HG03025 (cell line): ENCODE measurements around the gene FCRLA.
"Not testable (repeated sequence)": the region's sequence is repeated elsewhere in the genome, so short reads cannot be mapped to it uniquely, and the experiment has no call there.

ENCODE experiments used
- ATAC-seq: cut with Tn5 transposase; IDR thresholded peaks from one replicate; pipeline ENCODE4 v1.9.1; 2021; ENCODE audit warnings: mild to moderate bottlenecking, moderate library complexity; ENCODE audit not compliant: unreplicated experiment, low FRiP score

FCRLA gene

DNA sequence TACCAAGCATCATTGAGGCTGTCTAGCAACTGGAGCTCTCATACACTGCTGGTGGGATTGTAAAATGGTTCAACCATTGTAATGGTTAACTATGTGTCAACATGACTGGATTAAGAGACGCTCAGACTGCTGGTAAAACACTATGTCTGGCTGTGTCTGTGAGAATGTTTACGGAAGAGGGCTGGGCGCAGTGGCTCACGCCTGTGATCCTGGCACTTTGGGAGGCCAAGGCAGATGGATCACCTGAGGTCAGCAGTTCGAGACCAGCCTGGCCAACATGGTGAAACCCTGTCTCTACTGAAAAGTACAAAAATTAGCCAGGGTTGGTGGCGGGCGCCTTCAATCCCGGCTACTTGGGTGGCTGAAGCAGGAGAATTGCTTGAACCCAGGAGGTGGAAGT, 4.8 kb upstream of the FCRLA start:
- no peak for ATAC-seq

DNA sequence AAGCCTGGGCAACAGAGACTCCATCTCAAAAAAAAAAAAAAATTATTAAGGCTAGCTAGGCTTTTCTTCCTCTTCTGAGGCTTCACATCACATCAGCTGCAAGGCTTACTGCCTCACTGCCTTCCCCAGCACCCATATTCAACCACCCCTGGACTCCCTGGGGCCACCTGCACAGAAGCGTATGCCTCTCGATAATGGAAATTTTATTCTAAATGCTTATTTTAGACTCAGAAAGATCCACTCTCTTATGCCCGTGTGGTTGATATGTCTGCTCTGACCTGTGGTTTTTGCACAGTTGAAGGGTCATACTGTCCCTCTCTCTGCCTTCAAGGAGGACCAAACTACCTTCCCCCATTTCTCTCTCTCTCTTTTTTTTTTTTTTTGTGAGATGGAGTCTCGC, 1.5 kb upstream of the FCRLA start:
- ATAC-seq = no peak

DNA sequence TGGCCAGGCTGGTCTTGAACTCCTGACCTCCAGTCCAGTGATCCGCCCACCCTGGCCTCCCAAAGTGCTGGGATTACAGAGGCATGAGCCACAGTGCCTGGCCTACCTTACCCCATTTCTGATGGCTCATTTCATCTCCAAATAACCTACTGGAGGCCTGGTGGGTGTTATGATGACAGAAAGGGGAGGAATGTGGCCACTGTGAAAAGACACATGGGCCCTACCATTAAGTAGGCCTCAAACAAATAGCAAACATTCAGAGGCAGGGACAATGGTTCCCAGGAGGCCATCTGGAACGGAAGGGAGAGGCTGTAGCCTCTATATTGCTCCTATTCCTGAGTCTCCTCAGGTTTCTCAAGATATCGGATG, 932 bp upstream of the FCRLA start:
- no peak for ATAC-seq

DNA sequence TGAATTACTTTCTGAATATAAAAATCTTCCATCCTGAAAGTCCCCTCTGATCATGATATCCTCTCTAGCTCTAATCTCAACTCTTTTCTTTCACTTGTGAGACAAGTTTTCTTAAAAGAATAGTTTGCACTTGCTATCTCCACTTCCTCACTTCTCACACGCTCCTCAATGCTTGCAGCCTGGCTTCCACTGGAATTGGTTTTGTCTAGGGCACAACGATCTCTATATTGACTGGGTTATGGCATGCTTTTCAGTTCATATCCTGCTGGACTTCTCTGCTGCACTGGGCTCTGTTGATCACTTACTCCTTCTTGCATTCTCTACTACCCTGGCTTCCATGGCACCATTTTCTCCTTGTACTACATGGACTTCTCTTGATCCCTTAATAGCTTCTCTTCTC, 474 bp downstream of the FCRLA start:
- no peak for ATAC-seq

DNA sequence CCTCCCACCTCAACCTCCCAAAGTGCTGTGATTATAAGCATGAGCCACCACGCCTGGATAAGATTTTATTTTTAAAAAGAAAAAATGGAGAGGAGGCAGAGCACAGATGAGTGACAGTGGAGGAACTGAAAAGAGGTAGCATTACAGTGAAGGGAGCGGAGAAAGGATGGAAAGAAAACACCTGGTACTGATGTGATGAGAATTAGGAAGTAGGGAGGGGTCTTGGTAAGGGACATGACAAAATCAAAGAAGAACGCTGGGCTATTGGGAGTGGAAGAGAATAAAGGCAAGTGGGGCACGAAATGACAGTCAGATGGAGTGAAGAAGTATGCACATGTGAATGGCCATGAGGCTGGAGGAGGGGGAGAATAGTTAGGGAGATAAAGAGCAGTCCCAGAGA, 2.3 kb downstream of the FCRLA start:
- ATAC-seq = no peak

DNA sequence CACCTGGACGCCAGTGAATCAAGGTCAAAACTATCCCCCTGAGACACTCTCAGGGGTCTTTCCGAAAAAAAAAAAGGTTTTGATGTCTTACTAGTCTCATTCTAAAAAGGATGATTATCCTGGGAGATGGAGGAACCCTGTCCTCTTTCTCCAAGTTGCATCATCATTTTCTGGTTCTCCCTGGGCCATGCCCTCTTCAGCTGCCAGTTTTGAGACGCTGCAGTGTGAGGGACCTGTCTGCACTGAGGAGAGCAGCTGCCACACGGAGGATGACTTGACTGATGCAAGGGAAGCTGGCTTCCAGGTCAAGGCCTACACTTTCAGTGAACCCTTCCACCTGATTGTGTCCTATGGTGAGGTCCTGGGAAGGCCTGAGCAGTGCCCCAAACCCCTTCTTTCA, 3.5 kb downstream of the FCRLA start:
- no peak for ATAC-seq

DNA sequence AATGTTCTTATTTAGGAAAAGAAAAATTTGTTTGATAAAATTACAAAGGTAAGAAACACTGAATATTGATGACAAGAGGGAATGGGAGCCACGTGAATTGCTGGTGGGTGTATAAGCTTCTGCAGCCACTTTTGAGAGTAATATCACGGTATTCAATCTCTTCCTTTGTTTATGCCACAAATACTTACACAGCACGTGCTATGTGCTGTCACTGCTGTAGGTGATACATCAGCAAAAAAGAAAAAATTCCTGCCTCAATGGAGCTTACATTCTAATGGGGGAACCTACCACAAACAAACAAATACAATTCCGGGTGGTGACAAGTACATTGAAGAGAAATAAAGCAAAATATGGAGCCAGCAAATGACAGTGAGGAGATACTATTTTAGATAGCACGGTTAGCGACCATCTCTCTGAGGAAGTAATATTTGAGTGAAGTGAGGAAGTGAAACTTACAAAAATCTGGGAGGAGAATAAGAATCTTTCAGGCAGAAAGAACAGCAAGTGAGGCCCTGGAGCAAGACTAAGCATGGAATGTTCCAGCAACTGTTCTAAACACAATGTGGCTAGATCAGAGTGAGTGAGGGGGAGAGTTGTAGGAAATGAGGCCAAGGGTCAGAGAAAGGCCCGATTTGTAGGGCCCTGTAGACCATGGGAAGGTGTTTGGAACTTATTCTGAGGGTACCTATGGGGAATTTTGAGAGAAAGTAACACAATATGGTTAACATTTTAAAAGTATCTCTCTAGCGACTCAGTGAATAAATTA, 11.7 kb downstream of the FCRLA start:
- no peak for ATAC-seq

DNA sequence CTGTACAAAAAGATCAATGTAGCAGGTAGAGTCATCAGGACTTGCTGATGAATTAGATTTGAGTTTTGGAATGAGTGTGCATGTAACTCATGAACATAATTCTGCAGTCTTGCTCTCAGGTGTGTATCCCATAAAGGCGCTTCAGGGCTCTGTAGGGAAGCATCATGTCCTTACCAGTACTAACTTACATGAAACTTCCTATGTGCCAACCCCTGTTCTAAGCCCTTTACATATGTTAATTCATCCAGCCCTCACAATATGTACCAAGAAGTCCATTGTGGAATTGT, 12.2 kb downstream of the FCRLA start:
- ATAC-seq = no peak

DNA sequence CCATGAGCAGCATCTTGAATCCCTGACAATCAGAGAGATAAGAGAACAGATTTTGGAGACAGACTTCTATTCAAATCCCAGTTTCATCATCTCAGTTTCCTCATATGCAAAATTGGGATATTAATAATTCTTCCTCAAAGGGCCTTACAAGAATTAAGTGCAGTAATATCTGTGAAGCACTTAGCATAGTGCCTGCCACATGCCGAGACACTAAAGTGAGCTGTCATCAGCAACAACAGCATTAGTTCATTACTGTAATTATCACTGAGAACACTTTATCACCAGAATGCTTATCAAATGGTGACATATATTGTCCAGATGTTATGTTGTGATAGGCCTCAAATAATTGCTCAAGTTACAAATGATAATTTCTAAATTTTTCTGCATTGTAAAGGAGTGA, 13.4 kb downstream of the FCRLA start:
- ATAC-seq = no peak

DNA sequence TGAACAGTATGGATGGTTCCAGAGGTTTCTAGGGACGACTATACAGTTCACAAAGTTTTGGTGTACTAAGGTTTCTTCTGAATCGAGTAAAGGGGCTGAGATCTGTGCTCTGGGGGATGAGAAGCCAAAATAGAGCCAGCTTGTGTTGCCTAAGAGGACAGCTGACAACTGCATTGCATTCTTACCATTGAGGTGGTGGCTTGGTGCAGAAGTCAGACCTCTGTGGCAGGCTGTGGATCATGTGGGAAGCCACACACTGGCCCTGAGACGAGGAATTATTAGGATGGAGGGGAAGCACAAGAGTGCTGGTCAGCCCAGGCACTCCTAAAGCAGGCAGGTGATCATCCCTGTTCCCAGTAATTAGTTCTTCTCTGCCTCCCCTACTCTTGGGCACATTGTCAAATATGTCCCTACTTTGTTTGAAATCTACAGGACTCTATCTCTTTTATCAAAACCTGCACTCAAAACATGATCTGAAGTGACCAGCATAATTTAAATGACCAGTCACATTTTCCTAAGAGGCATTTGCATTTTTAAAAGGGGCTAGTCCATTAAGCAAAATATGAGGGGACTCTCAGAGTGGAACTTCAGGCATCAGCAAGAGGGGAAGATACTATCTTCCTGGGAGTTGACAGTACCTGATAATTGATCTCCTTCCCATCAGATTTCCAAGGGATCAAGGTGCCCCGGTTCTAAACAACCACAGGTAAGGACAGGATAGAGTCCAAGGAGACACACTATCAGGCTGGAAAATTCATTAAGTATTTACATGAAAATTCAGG, 14.1 kb downstream of the FCRLA start, which contains the start of gene FCRLB:
Gene FCRLB (plus strand): TSS at position 589 of the 782 bp plus-strand sequence. CDS start 1,129 bp downstream, outside the sequence.
- no peak for ATAC-seq

DNA sequence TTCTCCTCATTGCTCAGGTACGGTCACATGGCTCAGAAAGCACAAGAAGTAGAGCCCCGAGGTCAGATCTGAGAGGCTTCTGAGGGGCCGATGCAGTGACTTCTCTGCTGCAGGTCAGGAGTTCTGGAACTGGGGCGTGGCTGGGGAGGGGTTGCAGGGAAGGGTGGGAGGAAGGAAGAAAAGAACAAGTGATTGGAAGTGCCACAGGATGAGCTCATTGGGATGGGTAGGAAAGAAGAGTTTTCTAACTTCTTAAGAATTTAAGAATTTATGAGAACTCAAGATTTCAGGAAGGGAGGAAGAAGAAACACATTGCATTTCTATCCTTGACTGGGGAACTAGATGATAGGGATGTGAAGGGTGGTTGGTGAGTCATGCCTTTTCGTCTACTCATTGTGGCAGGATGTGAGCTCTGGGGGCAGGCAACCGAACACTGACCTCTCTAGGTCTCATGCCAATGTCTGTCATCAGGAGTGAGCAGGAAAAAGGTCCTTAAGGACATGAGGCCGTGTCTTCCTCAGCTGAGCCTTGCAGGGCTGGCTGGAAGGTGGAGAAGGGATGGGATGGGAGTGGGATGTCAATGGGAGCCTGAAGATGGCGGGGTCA, 14.8 kb downstream of the FCRLA start:
- no peak for ATAC-seq

DNA sequence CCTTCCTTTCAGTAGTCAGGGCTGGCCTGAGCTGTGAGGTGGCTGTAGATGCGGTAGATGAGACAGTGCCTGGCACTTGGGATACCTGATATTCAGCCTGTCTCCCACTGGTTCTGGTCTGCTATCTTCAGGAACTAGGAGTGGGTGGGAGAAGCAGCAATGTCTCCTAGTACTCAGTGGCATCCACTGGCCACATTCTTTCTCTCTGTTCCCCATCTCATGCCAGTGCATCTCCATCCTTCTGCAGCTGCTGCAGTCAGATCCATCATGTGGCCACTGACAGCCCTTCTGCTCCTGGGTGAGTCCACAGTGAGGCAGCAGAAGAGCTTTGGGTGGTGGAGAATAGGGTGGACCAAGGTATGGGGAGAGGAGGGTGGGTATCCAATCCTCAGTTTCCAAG, 15.4 kb downstream of the FCRLA start:
- ATAC-seq = no peak

DNA sequence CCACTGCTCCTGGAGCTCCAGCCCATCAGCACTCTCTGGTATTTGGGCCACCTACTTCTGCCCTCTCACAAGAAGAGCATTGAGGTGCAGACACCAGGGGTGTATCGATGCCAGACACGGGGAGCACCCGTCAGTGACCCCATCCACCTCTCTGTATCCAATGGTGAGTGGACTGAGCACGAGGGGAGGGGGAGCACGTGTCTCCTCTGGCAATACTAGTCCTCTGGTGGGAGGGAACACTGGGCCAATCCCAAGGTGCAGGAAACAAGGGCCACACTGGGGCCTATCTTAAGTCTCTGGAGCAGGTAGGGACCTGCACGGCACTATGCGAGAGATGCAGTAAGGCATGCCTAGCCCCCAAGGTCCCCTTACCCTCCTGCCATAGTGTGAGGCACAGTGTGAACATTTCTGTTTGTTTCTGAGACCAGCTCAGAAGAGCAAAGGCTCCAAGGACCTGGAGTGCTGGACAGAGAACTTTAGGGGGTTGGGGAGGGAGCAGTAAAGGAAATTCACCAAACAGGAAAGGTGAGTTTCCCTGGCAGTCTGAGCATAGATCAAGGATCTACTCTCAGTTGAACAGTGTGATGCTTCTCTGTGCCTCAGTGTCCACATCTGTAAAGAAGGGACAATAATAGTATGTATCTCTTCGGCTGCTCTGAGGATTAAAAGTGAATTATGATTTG, 16.6 kb downstream of the FCRLA start:
- ATAC-seq = no peak

DNA sequence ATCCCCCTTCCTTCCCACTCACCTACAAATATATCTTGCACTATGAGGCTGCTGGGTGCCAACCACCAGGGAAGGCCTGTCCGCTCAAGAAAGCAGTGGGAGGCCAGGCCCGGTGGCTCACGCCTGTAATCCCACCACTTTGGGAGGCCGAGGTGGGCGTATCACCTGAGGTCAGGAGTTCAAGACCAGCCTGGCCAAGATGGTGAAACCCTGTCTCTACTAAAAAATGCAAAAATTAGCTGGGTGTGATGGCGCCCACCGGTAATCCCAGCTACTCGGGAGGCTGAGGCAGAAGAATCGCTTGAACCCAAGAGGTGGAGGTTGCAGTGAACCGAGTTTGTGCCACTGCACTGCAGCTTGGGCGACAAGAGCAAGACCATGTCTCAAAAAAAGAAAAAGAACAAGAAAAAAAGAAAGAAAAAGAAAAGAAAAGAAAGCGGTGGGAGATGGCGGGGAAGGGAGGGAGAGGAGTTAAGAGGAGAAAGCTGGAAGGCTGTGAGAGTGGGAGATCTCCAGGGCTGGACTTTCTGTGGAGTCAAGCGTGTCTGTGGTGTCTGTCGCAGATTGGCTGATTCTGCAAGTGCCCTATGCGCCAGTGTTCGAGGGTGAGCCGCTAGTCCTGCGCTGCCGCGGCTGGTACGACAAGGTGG, 18.4 kb downstream of the FCRLA start:
- ATAC-seq = not testable (repeated sequence)

DNA sequence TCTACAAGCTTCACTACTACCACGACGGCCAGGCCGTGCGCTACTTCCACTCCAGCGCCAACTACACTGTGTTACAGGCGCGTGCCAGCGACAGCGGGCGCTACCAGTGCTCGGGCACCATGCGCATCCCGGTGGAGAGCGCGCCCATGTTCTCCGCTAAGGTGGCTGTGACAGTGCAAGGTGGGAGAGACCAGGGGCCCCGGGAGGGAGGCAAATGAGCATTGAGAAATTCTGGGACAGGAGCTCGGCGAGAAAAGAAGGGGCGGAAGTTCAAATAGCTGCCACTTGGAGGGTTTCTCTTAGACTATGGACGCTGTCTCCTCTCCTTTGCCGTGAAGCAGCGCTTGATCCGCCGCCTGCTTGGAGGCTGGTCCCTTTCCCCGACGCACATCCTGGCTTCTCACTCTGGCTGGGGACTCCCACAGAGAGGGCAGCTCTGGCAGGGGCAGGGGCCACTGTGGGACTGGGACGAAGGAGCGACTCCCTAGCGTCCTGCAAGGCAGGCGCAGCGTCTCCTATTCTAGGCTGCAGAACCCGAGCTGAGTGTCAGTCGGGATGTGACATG, 19.0 kb downstream of the FCRLA start:
- peak; percentile 23 for ATAC-seq

DNA sequence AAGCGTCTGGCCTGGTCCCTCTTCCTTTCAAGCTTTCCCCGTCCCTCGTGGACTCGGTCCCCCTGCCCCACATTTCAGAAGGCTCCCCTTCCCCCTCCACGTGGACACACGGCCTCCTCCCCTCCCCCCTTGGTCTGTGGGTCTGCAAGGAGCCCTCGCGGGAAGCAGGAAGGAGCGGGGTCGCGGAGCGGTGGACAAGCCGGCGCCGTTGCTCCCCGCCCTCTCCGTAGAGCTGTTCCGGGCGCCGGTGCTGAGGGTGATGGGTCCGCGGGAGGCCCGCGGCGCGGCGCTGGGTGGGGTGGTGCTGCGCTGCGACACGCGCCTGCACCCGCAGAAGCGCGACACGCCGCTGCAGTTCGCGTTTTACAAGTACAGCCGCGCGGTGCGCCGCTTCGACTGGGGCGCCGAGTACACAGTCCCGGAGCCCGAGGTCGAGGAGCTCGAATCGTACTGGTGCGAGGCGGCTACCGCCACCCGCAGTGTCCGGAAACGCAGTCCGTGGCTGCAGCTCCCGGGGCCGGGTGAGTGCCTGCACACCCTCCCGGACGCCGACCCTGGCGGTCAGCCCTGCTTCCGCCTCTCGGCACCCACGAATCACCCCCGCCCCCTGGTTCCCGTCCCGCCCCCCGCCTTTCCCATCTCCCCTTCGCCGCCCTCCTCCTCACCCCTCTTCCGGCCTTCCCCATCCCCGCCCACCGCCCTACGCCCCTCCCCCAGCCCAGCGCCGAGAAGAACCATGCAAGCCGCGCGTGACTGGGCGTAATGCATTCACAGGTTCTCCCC, 19.6 kb downstream of the FCRLA start:
- ATAC-seq = peak; percentile 48

DNA sequence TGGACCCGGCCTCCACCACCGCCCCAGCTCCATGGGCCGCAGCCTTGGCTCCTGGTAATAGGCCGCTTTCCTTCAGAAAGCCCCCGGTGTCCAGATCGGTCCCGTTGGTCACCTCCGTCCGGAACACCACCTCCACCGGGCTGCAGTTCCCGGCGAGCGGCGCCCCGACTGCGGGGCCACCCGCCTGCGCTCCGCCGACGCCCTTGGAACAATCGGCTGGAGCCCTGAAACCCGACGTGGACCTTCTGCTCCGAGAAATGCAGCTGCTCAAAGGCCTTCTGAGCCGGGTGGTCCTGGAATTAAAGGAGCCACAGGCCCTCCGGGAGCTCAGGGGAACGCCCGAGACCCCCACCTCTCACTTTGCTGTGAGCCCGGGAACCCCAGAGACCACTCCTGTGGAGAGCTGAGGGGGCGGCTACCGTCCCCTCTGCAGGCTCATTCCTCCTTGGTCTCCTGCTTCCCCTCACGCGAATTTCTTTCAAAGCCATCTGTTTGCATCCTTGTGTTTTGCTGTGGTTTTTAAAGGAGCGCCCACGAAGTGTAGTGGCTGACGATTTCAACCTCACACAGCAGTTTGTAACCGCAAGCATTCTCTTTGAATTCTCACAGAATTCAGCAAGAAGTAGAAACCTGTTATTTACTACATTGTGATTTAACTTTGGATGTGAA, 20.4 kb downstream of the FCRLA start:
- ATAC-seq = peak; percentile 16

DNA sequence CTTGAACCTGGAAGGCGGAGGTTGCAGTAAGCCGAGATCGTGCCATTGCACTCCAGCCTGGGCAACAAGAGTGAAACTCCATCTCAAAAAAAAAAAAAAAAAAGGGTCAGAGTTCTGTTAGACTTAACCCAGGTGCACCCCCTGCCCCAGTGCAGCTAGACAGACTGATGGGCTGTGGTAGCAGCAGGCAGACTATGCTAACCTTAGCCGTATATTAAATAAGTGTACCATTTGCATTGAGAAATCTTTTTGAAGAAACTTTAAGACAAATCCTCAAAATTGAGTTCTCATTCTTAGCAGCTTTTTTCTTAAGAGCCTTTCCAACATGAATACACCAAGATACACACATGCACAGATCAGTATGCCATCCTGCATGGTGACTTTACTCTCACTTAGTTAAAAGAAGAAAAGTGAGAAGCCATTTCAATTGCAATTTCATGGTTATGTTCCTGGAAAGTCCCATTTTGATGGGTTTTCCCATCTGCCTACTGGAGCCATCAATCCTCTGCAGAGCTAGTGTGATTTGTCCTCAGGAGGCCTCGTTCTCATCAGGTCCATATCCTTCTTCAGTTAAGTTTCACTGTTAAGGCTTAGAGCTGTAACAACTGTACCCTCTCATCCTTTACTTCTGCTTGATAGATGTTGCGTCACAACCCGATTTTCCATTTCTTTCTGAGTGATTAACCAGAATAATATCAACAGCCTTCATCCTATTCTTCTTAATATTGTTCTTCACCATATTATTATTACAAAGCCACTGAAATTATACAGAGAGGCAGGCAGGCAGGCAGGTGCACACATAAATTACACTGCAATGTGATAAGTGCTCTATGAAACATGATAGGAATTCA, 21.6 kb downstream of the FCRLA start:
- ATAC-seq = no peak
